Measurements from ENCODE around the gene CDCA8.

CDCA8 gene

DNA sequence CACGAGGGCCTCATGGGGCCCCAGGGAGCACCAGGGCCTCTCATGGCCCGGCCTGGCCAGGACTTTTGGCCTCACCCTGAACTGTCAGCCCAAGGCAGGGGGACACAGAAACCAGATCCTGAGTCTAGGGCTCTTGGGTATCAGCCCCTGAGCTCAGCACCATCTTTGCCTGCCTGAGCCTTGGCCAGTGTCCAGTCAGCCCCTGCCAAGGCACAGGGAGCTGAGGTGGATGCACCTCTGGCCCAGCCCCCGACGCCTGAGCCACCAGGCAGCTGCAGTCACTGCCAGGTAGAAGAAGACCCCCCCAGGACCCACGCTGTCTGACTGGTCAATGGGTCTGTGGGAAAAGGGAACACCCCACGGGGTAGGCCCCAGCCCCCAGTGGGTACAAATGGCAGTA lies 25.3 kb downstream of the CDCA8 start:
- DNase-seq (ENCODE audit: low read depth in 2 of 2) = no peak

DNA sequence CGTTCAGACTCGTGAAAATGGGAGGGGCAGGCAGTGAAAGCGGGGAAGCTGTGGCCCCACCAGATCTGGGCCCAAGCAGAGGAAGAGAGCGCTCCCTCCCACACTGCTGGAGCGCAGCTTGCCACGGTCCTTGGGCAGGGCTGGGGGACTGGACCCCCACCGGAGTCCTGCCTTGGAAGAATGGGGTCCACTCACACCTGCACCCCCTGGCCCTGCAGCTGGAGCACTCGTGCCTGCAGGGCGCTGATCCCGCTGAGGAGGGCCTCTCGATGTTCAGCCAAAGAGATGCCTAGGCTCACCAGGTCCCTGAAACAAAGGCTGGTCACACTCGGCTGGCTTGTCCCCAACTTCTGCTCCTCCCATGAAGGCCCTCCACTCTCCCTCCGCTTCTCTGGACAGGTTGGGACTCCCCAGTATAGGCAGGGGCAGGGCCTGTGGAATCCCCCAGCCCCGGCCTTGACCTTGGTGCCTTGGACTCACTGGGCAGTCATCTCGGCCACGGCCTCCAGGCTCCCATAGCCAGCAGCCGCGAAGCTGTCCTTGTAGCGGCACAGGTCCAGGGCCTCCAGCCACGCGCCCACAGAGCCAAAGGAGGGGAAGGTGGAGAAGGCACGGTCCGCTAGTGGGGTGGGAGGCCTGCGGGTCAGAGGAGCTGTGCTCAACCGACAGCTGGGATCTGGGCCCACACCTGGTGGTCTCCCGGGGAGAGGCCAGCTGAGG lies 26.0 kb downstream of the CDCA8 start:
- DNase-seq (ENCODE audit: low read depth in 2 of 2) = no peak

DNA sequence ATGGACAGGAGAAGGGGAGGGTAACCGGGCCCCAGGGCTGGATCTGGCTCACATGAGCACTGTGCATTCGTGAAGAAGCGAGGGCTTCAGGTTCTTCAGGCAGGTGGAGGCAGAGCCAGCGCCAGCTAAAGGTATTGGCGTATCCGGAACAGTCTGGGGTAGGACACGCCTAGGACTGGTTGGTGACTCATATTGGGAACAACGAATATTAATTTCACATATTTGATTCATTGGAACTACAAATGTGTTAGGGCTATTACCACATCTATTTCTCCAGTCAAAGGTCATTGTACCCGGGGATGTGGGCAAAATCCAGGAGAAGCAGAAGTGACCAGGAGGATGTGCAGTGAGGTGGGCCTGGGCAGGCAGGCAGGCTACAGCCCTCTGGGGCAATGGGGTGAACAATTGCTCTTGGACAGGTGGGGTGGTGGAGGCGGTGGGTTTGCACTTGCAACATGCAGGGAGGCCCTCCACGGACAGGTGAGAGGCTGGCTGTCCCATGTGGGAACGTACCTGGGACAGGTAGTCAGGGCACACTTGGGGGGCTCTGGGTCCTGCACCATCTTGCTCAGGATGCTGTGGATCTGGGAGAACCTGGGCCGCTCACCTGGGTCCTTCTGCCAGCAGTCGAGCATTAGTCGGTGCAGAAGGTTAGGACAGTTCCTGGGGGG lies 26.7 kb downstream of the CDCA8 start:
- no peak for DNase-seq (ENCODE audit: low read depth in 2 of 2)

DNA sequence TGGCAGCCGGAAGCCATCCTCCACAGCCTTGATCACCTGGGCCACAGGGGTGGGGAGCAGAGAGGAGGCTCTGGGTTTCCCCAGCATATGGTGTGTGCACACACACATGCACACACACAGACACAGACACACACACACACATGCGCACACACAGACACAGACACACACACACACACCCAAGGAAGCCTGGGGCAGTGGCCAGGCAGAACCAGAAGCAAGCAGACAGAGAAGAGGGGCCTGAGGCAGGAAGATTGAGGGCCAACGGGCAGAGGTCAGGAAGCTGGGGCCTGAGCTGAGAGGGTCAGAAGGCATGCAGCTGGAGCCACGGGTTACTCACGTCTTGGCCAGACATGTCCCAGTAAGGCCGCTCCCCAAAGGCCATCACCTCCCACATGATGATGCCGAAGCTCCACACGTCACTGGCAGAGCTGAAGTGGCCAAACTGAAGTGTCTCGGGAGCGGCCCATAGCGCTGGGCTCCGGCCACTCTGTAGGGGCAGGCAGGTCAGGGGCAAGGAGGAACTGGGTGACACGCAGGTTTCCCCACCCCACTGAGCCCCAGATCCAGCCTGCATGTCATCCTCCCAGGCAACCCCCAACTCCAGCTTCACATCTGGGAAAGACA lies 27.4 kb downstream of the CDCA8 start:
- DNase-seq (ENCODE audit: low read depth in 2 of 2) = no peak

DNA sequence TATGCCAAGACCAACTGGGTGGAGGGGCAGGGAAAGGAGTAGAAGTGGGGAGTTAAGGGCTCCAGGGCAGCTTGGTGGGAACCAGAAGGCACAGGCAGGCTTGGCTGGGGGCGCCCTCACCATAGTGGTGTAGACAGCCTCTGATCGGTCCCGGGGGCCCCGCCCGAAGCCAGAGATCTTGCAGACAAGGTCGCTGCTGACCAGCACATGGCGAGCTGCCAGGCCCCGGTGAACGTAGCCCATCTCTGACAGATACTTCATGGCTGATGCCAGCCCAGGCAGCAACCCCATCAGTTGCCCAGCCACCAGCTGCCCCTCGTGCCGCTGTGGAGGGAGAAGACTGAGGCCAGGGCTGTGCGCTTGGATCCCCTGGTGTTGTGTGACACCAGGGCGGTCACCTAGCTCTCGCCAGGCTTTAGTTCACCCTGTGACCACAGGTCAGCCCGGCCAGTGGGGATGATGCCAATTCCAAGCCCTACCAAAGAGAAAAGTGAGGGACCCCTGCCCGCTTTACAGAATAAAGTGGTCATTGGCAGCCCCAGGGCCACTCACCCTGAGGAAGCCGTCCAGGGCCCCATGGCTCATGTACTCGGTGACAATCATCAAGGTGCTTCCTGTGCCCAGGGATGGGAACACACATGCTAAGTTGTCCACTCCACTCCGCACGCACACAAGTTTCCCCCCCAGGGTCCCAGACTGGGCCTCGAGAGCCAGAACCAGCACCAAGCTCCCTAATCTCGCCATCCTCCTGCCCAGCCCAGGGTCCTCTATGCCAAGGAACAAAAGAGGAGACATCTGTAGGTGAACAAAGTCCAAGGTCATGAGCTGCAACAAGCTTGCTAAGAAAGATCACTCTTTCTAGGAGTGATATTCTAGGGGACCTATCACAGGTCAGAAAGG lies 28.2 kb downstream of the CDCA8 start:
- no peak for DNase-seq (ENCODE audit: low read depth in 2 of 2)

DNA sequence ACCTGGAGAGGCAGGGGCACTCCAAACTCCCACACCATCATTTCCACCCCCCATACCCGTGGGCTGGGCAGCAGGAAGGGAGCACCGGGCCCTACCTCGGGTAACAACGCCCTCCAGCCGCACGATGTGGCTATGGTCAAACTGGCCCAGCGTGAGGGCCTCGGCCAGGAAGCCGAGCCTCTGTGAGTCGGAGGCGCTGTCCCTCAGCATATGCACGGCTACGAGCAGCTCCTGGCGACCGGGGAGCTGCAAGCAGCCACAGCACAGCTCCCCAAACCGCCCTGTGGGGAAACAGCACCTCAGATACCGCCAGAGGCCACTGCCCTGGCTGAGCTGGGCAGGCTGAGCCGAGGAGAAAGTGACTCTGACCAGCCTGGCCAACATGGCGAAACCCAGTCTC lies 29.2 kb downstream of the CDCA8 start:
- DNase-seq (ENCODE audit: low read depth in 2 of 2) = no peak

DNA sequence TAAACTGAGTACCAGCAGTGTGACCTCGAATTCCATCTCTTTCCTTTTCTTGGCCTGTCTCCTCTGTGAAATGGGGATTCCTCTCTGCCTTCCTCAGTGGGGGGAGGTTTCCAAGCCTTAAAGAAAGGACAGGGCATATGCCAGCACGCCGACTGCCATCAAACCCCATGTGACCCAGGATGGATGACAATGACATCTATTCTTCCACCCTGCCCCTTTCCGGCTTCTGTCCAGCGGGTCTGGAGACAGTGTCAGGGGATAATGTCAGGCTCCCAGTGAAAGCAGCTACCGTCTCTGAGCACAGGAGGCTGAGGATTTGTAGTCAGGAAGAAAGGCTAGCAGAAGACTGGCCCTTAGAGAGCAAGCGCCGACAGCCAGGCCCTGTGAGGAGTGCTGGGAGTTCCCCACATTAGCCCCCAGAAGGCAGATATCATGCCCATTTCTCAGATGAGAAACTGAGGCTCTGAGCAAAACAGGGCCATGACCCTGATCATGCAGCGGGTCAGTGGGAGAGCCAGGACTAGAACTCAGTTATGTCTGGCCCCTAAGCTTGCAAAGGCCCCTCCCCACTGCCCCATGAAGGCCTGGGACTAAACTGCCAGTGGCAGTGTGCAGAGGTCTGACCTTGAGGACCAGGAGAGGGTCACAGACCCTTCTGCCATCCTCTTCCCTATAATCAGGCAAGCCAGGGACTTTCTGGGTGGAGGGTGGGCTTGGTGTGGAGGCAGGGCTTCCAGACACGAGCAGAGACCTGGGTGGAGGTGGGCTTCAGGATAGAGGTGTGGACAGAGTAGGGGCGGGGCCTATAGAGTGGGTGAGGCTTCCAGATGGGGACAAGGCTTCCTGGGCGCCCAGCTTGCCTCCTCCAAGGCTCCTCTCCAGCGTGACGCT lies 30.1 kb downstream of the CDCA8 start:
- no peak for DNase-seq (ENCODE audit: low read depth in 2 of 2)

DNA sequence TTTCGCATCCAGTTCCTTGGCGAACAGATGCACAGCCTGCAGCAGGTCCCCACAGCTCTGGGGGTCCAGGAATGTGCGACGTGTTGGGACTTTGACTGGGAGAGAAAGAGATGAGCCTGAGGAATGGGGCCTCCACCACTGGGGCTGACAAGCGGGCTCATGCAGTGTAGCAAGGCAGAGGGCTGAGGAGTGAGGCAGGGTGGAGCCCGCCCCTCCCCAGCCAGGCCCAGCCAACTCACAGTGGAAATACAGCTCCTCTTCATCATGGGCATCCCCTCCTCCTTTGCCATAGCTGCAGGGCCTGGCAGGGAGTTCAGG lies 30.7 kb downstream of the CDCA8 start:
- DNase-seq (ENCODE audit: low read depth in 2 of 2) = no peak

DNA sequence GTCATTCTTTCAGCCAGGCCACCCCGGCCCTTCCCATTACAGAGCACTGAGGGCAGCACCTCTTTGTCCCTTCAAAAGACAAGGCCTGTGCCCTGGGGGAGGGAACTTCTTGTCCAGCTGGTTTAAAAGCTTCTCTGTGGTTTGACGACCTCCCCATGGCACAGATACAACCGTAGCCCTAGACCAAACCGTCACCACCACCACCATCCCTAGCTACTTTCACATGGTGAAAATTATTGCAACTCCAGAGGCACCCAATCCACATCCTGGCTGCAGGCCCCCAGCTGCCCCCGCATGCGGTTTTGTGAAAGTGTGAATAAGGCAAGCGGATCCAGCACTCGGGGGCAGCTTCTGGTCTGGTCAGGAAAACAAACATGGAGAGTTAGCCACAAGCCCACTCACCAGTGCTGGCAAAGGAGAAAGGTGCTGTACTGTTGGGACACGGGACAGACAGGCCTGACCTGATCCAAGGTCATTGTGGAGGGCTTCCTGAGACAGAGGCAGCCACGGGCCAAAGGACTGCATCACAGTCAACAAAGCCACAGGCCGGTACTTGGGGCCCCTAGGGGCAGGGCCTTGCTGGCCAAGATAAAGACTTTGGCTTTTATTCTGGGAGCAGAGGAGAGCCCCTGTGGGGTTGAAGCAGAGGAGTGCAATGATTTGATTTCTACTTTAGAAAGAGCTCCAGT lies 31.2 kb downstream of the CDCA8 start:
- no peak for DNase-seq (ENCODE audit: low read depth in 2 of 2)

DNA sequence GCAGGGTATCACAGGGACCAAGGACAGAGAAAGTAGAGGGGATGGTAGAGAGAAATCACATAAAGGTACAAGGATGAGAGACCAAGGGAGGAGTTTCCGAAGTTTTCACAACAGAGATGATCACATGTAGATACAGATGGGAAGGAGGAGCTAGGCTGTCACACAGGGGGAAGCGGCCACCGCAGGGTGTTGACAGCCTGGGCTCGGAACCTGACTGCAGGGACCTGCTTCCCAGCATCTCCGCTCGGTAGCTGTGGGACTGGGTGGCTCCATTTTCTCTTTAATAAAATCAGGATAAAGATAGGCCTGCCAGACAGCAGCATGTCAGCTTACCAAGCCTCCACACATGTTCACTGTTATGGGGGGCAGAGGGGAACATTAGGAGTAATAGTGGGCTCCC lies 32.3 kb downstream of the CDCA8 start:
- DNase-seq (ENCODE audit: low read depth in 2 of 2) = no peak

DNA sequence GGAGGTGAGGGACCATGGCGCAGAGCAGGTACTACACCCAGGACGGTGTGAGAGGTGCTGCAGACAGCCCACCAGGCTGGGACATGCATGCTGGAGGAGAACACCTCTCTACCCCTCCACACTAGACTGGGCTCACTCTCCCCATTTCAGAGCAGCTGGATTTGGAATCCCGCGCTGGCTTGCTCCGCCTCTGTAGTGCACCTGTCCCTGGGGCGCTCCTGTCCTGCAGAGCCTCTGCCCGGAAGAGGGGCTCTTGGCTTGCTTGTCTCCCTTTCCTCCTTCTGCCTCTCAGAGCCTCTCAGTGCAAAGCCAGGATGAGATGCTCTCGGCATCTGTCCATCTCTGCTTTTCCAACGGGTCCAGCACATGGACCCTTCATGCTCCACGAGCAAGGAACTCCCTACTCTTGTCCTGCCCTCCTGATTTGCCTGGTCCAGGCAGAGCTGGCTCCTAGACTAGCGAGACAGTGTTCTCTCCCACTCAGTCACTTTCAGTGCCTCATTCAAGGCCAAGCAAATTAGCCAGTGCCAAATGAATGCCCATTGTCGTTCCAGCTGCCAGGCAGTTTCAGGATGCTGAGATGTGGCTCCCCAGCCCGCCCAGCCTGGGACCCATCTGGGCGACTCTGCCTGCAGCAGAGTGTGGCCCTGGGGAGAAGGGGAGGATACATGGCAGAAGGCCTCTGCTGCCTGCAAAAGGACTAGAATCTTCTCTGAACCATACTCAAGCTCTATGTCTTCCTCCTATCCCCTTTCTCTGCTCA lies 33.7 kb downstream of the CDCA8 start:
- no peak for DNase-seq (ENCODE audit: low read depth in 2 of 2)

DNA sequence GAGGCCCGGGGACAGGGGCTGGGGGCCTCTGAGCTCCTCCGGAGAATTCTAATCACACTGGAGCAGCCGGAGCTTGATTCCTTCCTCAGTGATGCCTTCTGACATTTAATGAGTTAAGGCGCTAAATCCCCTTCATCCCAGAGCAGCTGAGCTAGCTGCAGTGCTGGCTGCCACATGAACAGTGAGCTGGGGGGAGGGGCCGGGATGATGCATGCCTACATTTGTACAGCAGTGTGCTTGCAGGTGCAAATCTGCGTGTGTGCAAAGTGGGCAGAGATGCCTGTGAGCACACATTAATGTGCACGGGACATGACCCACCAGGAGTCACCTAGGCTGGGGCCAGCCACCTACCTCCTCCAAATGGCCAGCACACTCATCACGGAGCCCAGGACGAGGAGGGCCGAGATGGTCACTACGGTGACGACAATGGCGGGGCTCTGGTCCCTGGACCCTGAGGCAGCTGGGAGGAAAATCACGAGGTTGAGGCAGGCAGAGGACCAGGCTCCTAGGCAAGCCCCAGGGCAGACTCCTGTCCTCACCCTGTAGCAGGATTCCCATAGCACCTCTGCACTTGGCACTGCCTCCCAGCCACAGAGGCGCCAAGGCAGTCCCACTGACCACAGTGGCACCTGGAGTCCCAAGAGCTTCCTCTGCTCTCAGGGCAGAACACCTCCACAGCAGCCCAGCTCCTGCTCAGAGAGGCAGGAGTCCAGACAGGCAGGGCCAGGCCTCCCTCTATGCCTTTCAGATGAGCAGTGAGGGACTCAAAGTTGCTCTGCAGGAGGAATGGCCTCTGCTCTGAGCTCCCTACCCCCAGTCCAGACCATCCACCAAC lies 34.7 kb downstream of the CDCA8 start:
- DNase-seq (ENCODE audit: low read depth in 2 of 2) = no peak

DNA sequence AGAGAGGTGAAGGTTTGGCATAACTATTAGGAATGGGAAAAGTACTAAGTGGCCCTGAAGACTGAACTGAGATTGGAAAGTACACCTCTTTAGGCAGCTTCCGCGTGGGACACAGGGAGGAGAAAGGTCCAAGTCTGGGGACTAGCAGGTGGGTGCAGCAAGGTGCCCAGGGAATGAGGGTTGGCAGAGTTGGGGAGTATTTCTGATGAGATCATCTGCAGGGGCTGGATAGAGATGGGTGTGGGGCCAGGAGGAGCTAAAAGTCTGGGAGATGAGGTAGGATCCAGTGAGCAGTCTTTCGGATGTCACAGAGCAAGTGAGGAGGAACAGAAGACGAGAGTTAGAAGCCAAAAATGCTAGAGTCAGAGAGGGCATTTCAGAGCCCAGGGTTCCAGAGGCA lies 36.1 kb downstream of the CDCA8 start:
- no peak for DNase-seq (ENCODE audit: low read depth in 2 of 2)

DNA sequence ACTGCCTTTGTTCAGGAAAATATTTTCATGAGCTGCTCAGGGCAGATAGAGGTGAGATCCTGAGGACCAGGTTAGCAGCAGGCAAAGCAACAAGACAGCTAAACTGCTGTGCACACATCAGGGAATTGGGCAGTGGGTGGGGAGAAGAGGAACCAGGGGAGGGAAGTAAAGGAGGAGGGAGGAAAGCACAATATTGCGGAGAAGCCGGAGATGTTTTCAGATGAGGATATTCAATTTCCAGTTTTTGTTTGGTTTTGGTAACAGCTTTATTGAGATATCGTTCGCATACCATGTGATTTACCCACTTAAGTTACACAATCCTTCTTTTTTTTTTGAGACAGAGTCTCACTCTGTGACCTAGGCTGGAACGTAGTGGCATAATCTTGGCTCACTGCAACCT lies 38.1 kb downstream of the CDCA8 start:
- no peak for DNase-seq (ENCODE audit: low read depth in 2 of 2)

DNA sequence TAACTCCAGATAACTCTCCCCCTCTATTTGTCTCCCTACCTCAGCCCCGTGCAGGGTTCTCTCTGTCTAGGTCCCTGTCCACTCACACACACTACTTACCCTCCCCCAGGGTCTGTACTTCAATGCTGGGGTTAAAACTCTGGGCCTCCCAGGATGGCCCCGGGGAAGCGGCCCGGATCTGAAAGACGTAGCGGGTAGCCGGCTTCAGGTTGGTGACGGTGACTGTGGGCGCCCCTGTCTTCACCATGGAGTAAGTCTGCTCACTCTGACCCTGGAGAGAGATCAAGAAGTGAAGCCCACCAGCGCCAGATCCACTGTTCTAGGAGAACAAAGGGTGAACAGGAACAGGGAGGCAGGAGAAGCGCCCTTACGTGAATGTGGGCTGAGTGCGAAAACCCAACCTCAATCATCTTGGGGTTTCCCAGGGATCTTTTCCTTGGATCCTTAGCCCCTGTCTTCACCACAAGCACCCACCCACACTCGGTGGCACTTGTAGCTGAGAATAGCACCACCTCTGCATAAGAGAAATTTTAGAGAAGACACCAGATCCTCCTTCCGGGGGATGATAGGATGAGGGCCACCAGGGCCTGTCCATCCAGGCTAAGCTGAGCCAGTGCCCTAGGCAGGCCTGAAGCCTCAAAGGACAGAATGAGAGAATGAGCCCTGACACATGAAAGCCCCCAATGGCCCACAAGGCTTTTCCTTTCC lies 39.1 kb downstream of the CDCA8 start:
- no peak for DNase-seq (ENCODE audit: low read depth in 2 of 2)

DNA sequence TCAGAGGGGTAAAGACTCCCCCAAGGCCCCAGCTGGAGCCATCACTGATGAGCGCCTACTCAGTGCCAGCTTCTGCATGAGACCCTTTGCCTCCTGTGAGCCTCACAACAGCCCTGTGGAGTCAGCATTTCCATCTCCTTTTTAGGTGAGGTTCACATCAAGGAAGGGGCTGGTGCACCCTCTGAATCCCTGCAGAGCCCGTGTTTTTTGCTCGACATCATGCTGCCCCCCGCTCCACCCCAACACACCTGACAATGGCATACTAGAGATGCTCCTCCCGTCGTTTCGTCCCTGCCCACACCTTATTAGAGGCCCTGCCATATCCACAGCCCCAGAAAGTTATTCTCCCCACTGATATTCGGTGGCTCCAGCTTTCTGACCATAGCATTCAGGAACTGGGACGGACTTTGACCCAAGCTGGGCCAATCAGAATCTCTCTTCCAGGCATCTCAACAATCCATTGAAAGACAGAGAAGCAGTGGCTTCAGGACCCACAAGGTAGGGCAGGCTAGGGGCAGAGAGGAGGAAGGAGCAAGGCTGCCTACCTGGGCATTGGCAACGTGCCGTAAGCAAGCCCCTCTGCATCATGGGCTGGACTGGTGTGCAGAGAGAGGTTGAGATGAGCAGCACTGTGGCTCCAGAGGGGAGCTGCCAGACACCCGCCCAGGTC lies 39.9 kb downstream of the CDCA8 start:
- no peak for DNase-seq (ENCODE audit: low read depth in 2 of 2)

DNA sequence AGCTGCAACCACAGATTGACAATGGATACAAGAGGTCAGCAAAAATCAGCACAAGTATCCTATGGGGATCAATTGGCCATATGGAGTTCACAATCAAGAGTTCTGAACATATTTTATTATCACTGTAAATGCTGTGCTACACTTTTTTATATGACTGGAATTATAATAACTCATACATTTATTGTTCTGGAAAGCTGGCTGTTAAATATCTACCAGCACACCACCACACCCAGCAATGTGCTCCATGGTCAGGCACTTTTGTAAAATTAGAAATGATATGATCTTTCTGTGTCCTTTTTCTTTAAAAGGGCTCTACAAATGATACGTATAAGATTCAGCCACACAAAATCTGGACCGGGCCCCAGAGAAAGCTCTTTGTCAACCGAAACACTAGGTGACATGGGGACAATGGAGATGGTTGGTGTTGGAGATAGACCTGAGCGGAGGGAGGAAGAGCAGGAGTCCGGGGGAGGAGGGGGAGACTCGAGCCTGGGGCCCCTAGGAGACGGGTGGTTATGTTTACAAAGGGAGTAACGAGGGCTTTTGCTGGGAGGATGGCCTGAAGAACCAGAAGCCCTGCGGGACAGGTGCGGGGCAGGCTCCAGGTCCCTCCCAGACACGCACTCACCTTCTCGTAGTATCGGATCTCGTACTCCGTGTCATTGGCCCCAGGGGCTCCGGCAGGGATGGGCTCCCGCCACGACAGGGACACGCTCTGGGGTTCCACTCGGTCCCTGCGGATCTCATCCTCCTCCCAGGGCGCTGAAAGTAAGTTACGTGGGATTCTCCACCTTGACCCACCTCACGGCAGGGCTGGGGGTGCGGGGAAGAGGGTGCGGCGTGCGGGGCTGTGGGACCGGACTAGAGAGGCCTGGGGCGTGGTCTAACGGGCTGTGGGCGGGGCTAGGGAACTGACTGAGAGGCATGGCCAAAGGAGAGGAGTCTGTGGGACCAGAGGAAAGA lies 42.6 kb downstream of the CDCA8 start:
- no peak for DNase-seq (ENCODE audit: low read depth in 2 of 2)

Measured in stimulated activated CD8-positive, alpha-beta memory T cell treated with anti-CD3 and anti-CD28 coated beads, Interleukin-7, amount 100 ng/mL, for 1 hour (primary cell).